ENCODE measurements around the gene C8A.

GRCh38 chr1:56830052-56830451, 24.5 kb upstream of the C8A start:
- no peak for TF ChIP-seq POLR2AphosphoS5 (IDR thresholded peaks at IDR 0.05)
- TF ChIP-seq POLR2A (IDR thresholded peaks at IDR 0.05; ENCODE audit: low read depth) = no peak
- no peak for TF ChIP-seq CTCF (IDR thresholded peaks at IDR 0.05)

Measured in esophagus muscularis mucosa (tissue), 3 donors.